Mesenteric fat pad (tissue), 1 donor: ENCODE measurements around the gene PRMT3. TPM values are rescaled to one million over a fixed set of nuclear protein-coding genes. Genes with fewer than 3 reads are reported as not detected.
"Not testable (repeated sequence)": the region's sequence is repeated elsewhere in the genome, so short reads cannot be mapped to it uniquely, and the experiment has no call there.

Source experiments
- DNase-seq: peaks from one replicate; pipeline ENCODE4 v3.0.0-alpha.2; 2020; ENCODE audit warnings: low spot score
- total RNA-seq: library from RNA; stranded (reverse); fragmentation: NEBNext Ultra II Directional; extraction: Animal tissue kit (Norgen Biotek cat#: 25700); gene quantifications from one replicate; pipeline ENCODE4 v1.2.1, GENCODE V29; 2021
- donor health status: DM: yes; HTN: yes; CAD: no.

The PRMT3 gene
- total RNA-seq, 1 donor from 2014 or later: 13.5 TPM

- DNase-seq: no peak
Measured at GRCh38 chr11:20453657-20454316, 66.3 kb downstream of the PRMT3 start.

GRCh38 chr11:20457001-20457799, 69.7 kb downstream of the PRMT3 start:
- DNase-seq: no peak

- DNase-seq: no peak
Measured at GRCh38 chr11:20457934-20458680, 70.6 kb downstream of the PRMT3 start.

- no peak for DNase-seq
Measured at GRCh38 chr11:20458905-20459632, 71.6 kb downstream of the PRMT3 start.

- no peak for DNase-seq
Measured at GRCh38 chr11:20459865-20460264, 72.3 kb downstream of the PRMT3 start.

- DNase-seq: no peak
Measured at GRCh38 chr11:20464518-20464917, 77.0 kb downstream of the PRMT3 start.

- DNase-seq: no peak
Measured at GRCh38 chr11:20467487-20468185, 80.1 kb downstream of the PRMT3 start.

- DNase-seq: no peak
Measured at GRCh38 chr11:20470348-20470747, 82.8 kb downstream of the PRMT3 start.

- DNase-seq: not testable (repeated sequence)
Measured at GRCh38 chr11:20471929-20472328, 84.4 kb downstream of the PRMT3 start.

- DNase-seq: no peak
Measured at GRCh38 chr11:20474176-20474881, 86.8 kb downstream of the PRMT3 start.

GRCh38 chr11:20474882-20475517, 87.5 kb downstream of the PRMT3 start:
- no peak for DNase-seq

- no peak for DNase-seq
Measured at GRCh38 chr11:20477418-20478090, 90.0 kb downstream of the PRMT3 start.

GRCh38 chr11:20479513-20479912, 92.0 kb downstream of the PRMT3 start:
- DNase-seq: no peak

GRCh38 chr11:20483931-20484330, 96.4 kb downstream of the PRMT3 start:
- no peak for DNase-seq

GRCh38 chr11:20484416-20484815, 96.9 kb downstream of the PRMT3 start:
- not testable (repeated sequence) for DNase-seq

GRCh38 chr11:20488352-20488751, 100.8 kb downstream of the PRMT3 start:
- no peak for DNase-seq

- DNase-seq: no peak
Measured at GRCh38 chr11:20489948-20490347, 102.4 kb downstream of the PRMT3 start.

GRCh38 chr11:20493340-20493739, 105.8 kb downstream of the PRMT3 start:
- no peak for DNase-seq
